ENCODE data around the gene CXXC5. TPM values are rescaled to one million over a fixed set of nuclear protein-coding genes. Genes with fewer than 3 reads are reported as not detected.

The CXXC5 gene
- total and polyA plus RNA-seq, 9 of the 15 experiments (the other 6 are each of a cell fraction or from before 2014, with no cell fraction given), result 1.9 to 123 (median 45.8) TPM

GRCh38 chr5:139658501-139658927 is 10.4 kb downstream of the CXXC5 start (continued):
- TF ChIP-seq ZNF449 (CRISPR knock-in tag; IDR thresholded peaks at IDR 0.05) (no peak), ASH1L (IDR thresholded peaks at IDR 0.05; ENCODE audit: borderline replicate concordance, low read depth, partially characterized antibody) (no peak), ZNF140 (CRISPR knock-in tag; IDR thresholded peaks at IDR 0.05) (no peak), ZNF76 (CRISPR knock-in tag; IDR thresholded peaks at IDR 0.05; ENCODE audit: borderline replicate concordance) (no peak), ZNF561 (CRISPR knock-in tag; conservative IDR thresholded peaks at IDR 0.05) (no peak), KDM1A (IDR thresholded peaks at IDR 0.05) (0 out of 4 replicates have a peak, but pooled peaks of 1 of the 2 experiments have one; percentile 43), TCF3 (CRISPR knock-in tag; IDR thresholded peaks at IDR 0.05) (no peak), ZNF431 (CRISPR knock-in tag; IDR thresholded peaks at IDR 0.05) (no peak), POLR3G (IDR thresholded peaks at IDR 0.05; ENCODE audit: extremely low read depth, insufficient read length, insufficient replicate concordance) (no peak), MAFF (IDR thresholded peaks at IDR 0.05; ENCODE audit: low read length) (no peak), ARID3A (IDR thresholded peaks at IDR 0.05; ENCODE audit: borderline replicate concordance, low read depth, low read length) (no peak), ZBTB7A (IDR thresholded peaks at IDR 0.05; ENCODE audit: borderline replicate concordance, control insufficient read depth, low read depth, low read length) (no peak; the same call in 1 of the 2 replicates), MAFG (tag; conservative IDR thresholded peaks at IDR 0.05) (no peak), ZNF445 (CRISPR knock-in tag; IDR thresholded peaks at IDR 0.05; ENCODE audit: low read depth) (no peak), PURB (CRISPR knock-in tag; IDR thresholded peaks at IDR 0.05; ENCODE audit: low read depth) (no peak), ZNF324 (CRISPR knock-in tag; IDR thresholded peaks at IDR 0.05) (no peak), BCOR (IDR thresholded peaks at IDR 0.05) (peak; percentile 60; the same call in 1 of the 2 replicates), ZNF274 (IDR thresholded peaks at IDR 0.05; ENCODE audit: borderline replicate concordance, low read depth, low read length) (no peak), ZNF518B (CRISPR knock-in tag; IDR thresholded peaks at IDR 0.05) (no peak), PRPF4 (IDR thresholded peaks at IDR 0.05; ENCODE audit: insufficient read depth, low read depth, low read length, poor library complexity, severe bottlenecking) (no peak), RBFOX2 (IDR thresholded peaks at IDR 0.05; ENCODE audit: low read depth, low read length) (peak; percentile 55; the same call in 1 of the 2 replicates), TOE1 (IDR thresholded peaks at IDR 0.05; ENCODE audit: borderline replicate concordance) (no peak), TOE1 (CRISPR knock-in tag; IDR thresholded peaks at IDR 0.05; ENCODE audit: borderline replicate concordance, low read depth) (no peak)

Measured in K562 (cell line).